Middle frontal gyrus (tissue), 1 donor: ENCODE results near the gene TTC39C.

Experiments used
- DNase-seq: peaks from one replicate; pipeline ENCODE4 v3.0.0-alpha.2; 2015; ENCODE audit warnings: low spot score; ENCODE audit errors: extremely low spot score

TTC39C gene

GRCh38 chr18:23992089-23992940 is 22.2 kb upstream of the TTC39C start:
- no peak for DNase-seq

- no peak for DNase-seq
These were observed 21.6 kb upstream of the TTC39C start for GRCh38 chr18:23992941-23993280.

- DNase-seq, result no peak
These were observed 20.1 kb upstream of the TTC39C start for GRCh38 chr18:23994361-23994902.

DNA sequence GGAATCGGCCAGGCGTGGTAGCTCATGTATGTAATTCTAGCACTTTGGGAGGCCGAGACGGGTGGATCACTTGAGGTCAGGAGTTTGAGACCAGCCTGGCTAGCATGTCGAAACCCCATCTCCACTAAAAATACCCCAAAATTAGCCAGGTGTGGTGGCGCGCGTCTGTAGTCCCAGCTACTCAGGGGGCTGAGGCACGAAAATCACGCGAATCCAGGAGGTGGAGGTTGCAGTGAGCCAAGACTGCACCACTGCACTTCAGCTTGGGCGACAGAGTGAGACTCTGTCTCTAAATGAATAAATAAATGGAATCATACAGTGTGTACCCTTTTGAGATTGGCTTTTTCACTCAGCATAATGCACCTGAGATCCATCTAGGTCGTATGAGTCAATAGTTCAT is 19.4 kb upstream of the TTC39C start:
- DNase-seq, result no peak

DNA sequence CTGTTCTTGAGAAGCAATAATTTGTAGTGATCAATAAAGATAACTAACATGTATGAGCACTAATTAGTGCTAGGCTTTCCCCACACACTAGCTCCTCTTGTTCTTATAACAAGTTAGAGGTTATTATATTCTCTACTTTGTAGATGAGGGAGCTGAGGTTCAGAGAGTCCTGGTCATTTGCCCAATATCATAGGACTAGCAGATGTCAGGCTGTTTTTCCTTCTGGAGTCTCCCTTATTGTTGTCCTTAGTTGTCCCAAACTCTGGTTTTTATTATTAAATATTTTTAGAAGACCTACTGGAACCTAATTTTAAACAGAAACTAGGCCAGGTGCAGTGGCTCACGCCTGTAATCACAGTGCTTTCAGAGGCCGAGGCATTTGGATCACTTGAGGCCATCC is 16.5 kb upstream of the TTC39C start:
- DNase-seq, result no peak

- DNase-seq, result no peak
These were observed 15.7 kb upstream of the TTC39C start for GRCh38 chr18:23998820-23999219.

- no peak for DNase-seq
These were observed 13.7 kb upstream of the TTC39C start for GRCh38 chr18:24000613-24001490.

DNA sequence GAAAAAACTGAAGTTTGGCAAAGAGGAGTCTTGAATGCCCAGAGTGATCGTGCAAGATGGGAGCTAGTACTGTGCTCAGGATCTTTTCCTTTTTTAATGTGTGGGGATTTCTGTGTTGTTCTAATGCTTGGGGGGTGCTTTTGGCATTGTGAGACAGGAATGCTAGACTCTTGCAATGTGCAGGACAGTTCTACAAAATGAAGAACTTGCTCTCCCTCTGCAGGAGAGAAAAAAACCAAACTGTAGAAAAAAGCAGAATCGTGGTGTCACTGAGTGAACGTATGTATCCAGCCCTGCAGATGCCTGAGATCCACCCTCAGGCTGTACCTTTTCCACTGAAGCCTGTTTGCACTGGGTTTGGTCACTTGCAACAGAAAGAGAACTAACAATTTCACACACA is 12.1 kb upstream of the TTC39C start:
- no peak for DNase-seq

DNA sequence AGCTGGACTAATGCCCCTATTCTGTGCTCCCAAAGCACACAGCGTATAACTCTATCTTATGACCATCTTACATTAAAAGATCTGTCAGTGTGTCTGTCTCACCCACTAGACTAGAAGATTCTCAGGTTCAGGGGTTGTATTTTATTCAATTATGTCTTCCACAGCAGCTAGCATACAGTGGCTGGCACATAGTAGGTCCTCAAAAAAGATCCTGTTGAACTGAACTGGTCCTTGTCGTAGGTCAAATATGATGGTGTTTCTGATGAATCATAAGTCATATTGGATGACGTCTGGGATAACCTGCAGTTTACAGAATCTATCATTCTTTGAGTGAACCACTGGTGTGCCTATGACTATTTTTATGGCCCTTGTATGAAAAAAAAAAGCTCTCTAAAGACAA is 11.3 kb upstream of the TTC39C start:
- DNase-seq, result no peak

GRCh38 chr18:24003903-24004640 is 10.5 kb upstream of the TTC39C start:
- DNase-seq, result no peak

- DNase-seq, result no peak
These were observed 7.7 kb upstream of the TTC39C start for GRCh38 chr18:24006712-24007313.

- DNase-seq, result no peak
These were observed 5.3 kb upstream of the TTC39C start for GRCh38 chr18:24009246-24009645.

DNA sequence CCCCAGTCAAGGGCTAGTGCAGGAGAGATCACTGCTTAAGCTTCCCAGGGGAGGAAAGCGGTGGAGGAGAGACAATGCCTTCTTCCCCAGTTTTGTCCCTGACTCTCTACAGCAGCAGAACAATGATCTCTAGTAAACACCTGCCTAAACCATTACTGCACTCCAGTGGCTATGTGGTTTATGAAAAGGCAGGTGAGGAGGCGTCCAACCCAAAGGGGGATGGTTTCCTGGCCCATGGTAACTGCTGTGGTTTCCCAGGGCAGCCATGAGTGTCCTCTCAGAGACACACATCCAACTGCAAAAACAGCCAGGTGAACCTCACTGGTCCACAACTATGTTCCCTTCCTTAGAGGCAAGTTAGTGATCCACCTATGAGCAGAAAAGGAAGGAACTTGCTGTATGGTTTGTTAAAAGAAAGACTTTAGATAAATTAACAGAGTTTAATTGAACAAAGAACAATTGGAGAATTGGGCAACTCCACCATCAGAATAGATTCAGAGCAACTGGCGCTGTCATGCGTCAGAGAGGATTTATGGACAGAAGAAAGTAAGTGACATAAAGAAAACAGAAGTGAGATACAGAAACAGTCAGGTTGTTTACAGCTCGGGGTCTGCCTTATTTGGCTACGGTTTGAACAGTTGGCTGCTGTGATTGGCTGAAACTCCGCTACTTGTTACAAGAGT is 4.8 kb upstream of the TTC39C start:
- DNase-seq, result no peak

- DNase-seq, result no peak
These were observed 3.9 kb upstream of the TTC39C start for GRCh38 chr18:24010673-24011072.

GRCh38 chr18:24011123-24011917 is 3.2 kb upstream of the TTC39C start:
- DNase-seq, result no peak

GRCh38 chr18:24013051-24013450 is 1.5 kb upstream of the TTC39C start:
- DNase-seq, result no peak

GRCh38 chr18:24014986-24015638 is 558 bp downstream of the TTC39C start:
- peak; percentile 2 for DNase-seq

- no peak for DNase-seq
These were observed 1.4 kb downstream of the TTC39C start for GRCh38 chr18:24015639-24016631.
